ENCODE data around the gene TNF.

The TNF gene

DNA sequence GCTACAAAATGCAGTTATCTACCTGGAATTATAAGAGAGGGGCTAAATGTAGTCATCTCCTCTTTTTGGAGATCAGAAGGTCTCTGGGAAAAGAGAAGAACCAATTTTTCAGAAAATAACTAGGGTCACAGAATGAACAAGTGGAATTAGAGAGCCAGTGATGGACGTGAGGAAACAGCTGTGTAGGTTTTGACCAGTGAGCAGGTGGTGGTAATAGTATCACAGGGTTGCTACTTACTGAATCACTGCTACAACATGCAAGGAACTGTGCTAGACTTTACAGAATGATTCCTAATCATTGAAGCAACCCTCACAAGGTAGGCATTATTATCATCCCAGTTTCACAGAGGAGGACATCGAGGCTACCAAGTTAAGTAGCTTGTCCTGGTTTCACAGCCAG, 30.7 kb upstream of the TNF start:
- peaks cover 33% of the 10 kb centered on the region for H3K79me2 ChIP-seq (ENCODE audit: insufficient read depth, low read length)
- no peak overlapping the region for H3K27ac ChIP-seq (ENCODE audit: low read depth, low read length)
- H3K9me3 ChIP-seq (ENCODE audit: insufficient read depth, low read length), result no peaks in the 10 kb centered on the region
- TF ChIP-seq CTCF (IDR thresholded peaks at IDR 0.05; ENCODE audit: insufficient read depth, low read length, poor library complexity, severe bottlenecking), result no peak
- no peak for TF ChIP-seq EZH2phosphoT487 (conservative IDR thresholded peaks at IDR 0.05; ENCODE audit: low read length)
- H4K20me1 ChIP-seq (ENCODE audit: low read depth, low read length), result peaks cover 13% of the 10 kb centered on the region
- peaks cover 46% of the 10 kb centered on the region for H3F3A ChIP-seq (ENCODE audit: insufficient read depth)
- no peak overlapping the region for H3K4me3 ChIP-seq (ENCODE audit: insufficient read depth, low read length, poor library complexity, severe bottlenecking)
- H3K9ac ChIP-seq (ENCODE audit: low read length), result no peak overlapping the region
- no peaks in the 10 kb centered on the region for H3K9me2 ChIP-seq (replicated peaks; ENCODE audit: insufficient read depth, low read length)
- H2AFZ ChIP-seq (ENCODE audit: low read depth, low read length, severe bottlenecking), result no peak overlapping the region
- H3K4me2 ChIP-seq (ENCODE audit: low read depth, low read length, poor library complexity, severe bottlenecking), result no peak overlapping the region
- H3K27me3 ChIP-seq (ENCODE audit: low read length), result no peaks in the 10 kb centered on the region
- H3K36me3 ChIP-seq (ENCODE audit: low read length), result peaks cover 16% of the 10 kb centered on the region

DNA sequence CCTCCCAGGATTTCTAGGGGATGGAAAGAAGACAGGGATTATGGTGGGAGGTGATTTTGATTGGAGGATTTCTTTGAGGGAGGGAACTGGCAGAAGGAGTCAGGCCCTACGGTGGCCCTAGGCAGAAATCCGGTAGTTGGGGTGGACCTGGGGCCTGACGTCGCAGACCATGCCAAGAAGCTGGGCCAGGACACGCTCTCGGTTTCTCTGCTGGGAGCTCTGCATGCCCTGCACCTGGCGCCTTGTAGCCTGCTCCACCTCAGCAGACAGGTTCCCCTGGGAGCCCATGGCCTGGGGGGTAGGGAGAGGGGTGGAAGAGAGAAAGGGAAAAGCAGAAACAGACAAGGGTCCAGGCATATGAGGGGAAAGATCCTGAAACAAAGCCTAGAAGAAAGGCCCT, 30.1 kb upstream of the TNF start:
- Histone ChIP-seq H3K4me2 (ENCODE audit: low read depth, low read length, poor library complexity, severe bottlenecking) (no peak overlapping the region), H3K9me3 (ENCODE audit: insufficient read depth, low read length) (no peaks in the 10 kb centered on the region), H2AFZ (ENCODE audit: low read depth, low read length, severe bottlenecking) (no peak overlapping the region), H3K27me3 (ENCODE audit: low read length) (no peaks in the 10 kb centered on the region), H3K9ac (ENCODE audit: low read length) (no peak overlapping the region), H4K20me1 (ENCODE audit: low read depth, low read length) (peaks cover 7% of the 10 kb centered on the region), H3K36me3 (ENCODE audit: low read length) (peaks cover 11% of the 10 kb centered on the region), H3K4me3 (ENCODE audit: insufficient read depth, low read length, poor library complexity, severe bottlenecking) (no peak overlapping the region), H3K9me2 (replicated peaks; ENCODE audit: insufficient read depth, low read length) (no peaks in the 10 kb centered on the region), H3K27ac (ENCODE audit: low read depth, low read length) (no peak overlapping the region), H3K79me2 (ENCODE audit: insufficient read depth, low read length) (peaks cover 27% of the 10 kb centered on the region), H3F3A (ENCODE audit: insufficient read depth) (peaks cover 49% of the 10 kb centered on the region)
- TF ChIP-seq CTCF (IDR thresholded peaks at IDR 0.05; ENCODE audit: insufficient read depth, low read length, poor library complexity, severe bottlenecking), result no peak
- TF ChIP-seq EZH2phosphoT487 (conservative IDR thresholded peaks at IDR 0.05; ENCODE audit: low read length), result no peak

DNA sequence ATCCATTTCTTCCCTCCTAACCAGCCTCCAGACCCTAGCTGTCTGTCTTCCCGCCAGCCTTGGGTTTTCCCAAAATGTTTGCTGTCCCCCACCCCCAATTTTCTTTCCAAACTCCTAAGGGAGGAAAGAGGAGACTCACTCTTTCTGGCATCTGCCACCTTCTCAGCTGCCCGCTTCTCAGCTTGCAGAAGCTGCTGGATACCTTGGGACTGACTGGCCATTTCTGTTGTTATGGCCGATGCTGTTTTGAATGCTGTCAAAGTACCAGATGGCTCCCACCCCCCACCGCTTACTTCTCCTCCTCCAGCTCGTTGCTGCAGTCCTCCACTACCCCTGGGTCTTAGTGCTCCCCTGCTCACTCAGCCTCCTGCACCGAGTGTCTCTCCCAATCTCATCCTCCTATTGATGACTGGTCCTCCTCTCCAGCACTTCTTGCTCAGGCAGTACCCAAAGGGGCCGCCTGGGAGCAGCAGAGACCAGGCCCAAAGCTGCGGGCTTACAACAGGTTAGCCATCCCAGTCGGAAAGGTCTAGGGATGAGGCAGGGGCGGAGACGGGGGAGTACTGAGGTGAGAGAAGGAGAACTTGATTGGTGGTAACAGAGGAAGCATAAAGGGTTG, 28.9 kb upstream of the TNF start, which contains the start of gene ATP6V1G2:
Gene ATP6V1G2, minus strand, starts transcription at position 270 of the 619 bp plus-strand sequence. Its CDS starts 49 bp downstream, at position 221.
- Histone ChIP-seq H3K9me3 (ENCODE audit: insufficient read depth, low read length) (no peaks in the 10 kb centered on the region), H3K27me3 (ENCODE audit: low read length) (no peaks in the 10 kb centered on the region), H3K27ac (ENCODE audit: low read depth, low read length) (peak within 1 kb of the TSS; percentile 71), H4K20me1 (ENCODE audit: low read depth, low read length) (no peaks in the 10 kb centered on the region), H3K36me3 (ENCODE audit: low read length) (0 out of 2 replicates have a peak, but pooled peaks cover 4% of the 10 kb centered on the region), H3K9ac (ENCODE audit: low read length) (peak within 1 kb of the TSS; percentile 61), H3K4me2 (ENCODE audit: low read depth, low read length, poor library complexity, severe bottlenecking) (peak within 1 kb of the TSS; percentile 87), H2AFZ (ENCODE audit: low read depth, low read length, severe bottlenecking) (peak within 1 kb of the TSS; percentile 43), H3K79me2 (ENCODE audit: insufficient read depth, low read length) (peaks cover 15% of the 10 kb centered on the region), H3K9me2 (replicated peaks; ENCODE audit: insufficient read depth, low read length) (no peaks in the 10 kb centered on the region), H3K4me3 (ENCODE audit: insufficient read depth, low read length, poor library complexity, severe bottlenecking) (peak within 1 kb of the TSS; percentile 60), H3F3A (ENCODE audit: insufficient read depth) (peaks cover 52% of the 10 kb centered on the region)
- TF ChIP-seq EZH2phosphoT487 (conservative IDR thresholded peaks at IDR 0.05; ENCODE audit: low read length), result no peak
- peak; percentile 100 for TF ChIP-seq CTCF (IDR thresholded peaks at IDR 0.05; ENCODE audit: insufficient read depth, low read length, poor library complexity, severe bottlenecking)
